BLaER1 treated with 17β-estradiol and CSF1 and Interleukin-3, amounts not matched to agents 10 nM and 100 nM (cell line): ENCODE results near the gene SLC16A3.

ENCODE experiments used
- H3K27ac ChIP-seq, 11 experiments: shearing (Covaris generic); formaldehyde crosslinking; 2 replicates each; pipeline ENCODE4 v1.8.1; 2022
- H3K27me3 ChIP-seq, 11 experiments: shearing (Covaris generic); formaldehyde crosslinking; 2 replicates each; pipeline ENCODE4 v1.8.1; 2022
- H3K36me3 ChIP-seq, 11 experiments: shearing (Covaris generic); formaldehyde crosslinking; 2 replicates each; pipeline ENCODE4 v1.8.1; 2022
- H3K4me1 ChIP-seq, 10 experiments: shearing (Covaris generic); formaldehyde crosslinking; 2 replicates each; pipeline ENCODE4 v1.8.1; 2022
- H3K4me2 ChIP-seq, 11 experiments: shearing (Covaris generic); formaldehyde crosslinking; 2 replicates each; pipeline ENCODE4 v1.8.1; 2022
- H3K4me3 ChIP-seq, 10 experiments: shearing (Covaris generic); formaldehyde crosslinking; 2 replicates each; pipeline ENCODE4 v1.8.1; 2022
- H3K9ac ChIP-seq, 11 experiments: shearing (Covaris generic); formaldehyde crosslinking; 2 replicates each; pipeline ENCODE4 v1.8.1; 2022
- H3K9me3 ChIP-seq, 11 experiments: shearing (Covaris generic); formaldehyde crosslinking; replicated peaks in 1 of 11; 2 replicates each; pipeline ENCODE4 v1.8.1; 2022
- H4K20me1 ChIP-seq, 11 experiments: shearing (Covaris generic); formaldehyde crosslinking; 2 replicates each; pipeline ENCODE4 v1.8.1; 2022
- Cebpa-rat ChIP-seq, 11 experiments: shearing (Covaris generic); IDR thresholded peaks; 2 replicates each; pipeline ENCODE4 v1.8.1; 2022

Gene SLC16A3

GRCh38 chr17:82217120-82217529 lies 11.7 kb upstream of the SLC16A3 start:
- Histone ChIP-seq H3K9me3 (no peaks in the 10 kb centered on the region), H3K27ac (peak overlapping the region; percentile 44 to 97 (median 82)), H3K4me2 (peak overlapping the region; percentile 58 to 98 (median 83)), H3K4me3 (peak overlapping the region in 3 of 10 experiments; percentile 22 to 27 (median 22); a peak in 3 of 20 replicates), H4K20me1 (no peaks in the 10 kb centered on the region), H3K36me3 (no peaks in the 10 kb centered on the region), H3K9ac (peak overlapping the region; percentile 7 to 85 (median 73); a peak in 21 of 22 replicates), H3K27me3 (peaks cover 0 to 5% (median 0%) of the 10 kb centered on the region in 11 experiments; a peak in 2 of 22 replicates), H3K4me1 (peaks cover 33 to 74% (median 57%) of the 10 kb centered on the region in 10 experiments)
- TF ChIP-seq Cebpa-rat (IDR thresholded peaks at IDR 0.05): no peak

DNA sequence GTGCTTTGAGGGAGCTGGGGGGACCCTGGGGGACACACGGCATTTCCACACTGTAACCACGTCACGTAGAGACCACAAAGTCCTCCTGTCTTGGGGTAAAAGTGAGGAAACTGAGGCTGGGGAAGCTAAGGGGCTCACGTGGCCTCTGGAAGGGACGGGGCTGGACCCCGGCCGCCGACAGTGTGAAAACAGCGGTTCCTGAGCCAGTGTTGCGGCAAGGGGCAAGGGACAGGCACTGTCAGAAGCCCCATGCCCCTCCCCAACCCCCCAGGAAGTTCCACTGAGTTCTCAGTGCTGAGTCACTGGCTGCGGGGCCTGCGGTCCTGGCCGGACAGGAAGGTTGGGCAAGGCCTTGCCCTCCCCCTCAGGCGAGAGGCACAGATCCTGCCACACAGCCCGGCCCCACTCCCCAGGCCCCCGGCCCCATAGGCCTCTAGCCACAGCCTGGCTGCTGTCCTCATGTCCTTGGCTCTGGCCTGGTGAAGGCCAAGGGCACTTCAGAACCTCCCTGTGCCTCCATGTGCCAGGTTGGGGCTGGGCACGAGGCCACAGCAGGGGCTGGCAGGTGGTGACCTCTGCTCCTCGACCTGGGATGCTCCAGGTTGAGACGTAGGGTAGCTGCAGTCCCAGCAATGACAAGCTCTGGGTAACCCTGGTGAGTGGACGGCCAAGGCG lies 11.2 kb upstream of the SLC16A3 start:
- no peaks in the 10 kb centered on the region for H3K36me3 ChIP-seq
- peak overlapping the region; percentile 44 to 97 (median 82) for H3K27ac ChIP-seq
- H3K4me1 ChIP-seq: peaks cover 32 to 76% (median 57%) of the 10 kb centered on the region in 10 experiments
- no peaks in the 10 kb centered on the region for H4K20me1 ChIP-seq
- H3K27me3 ChIP-seq: peaks cover 0 to 5% (median 0%) of the 10 kb centered on the region in 11 experiments; a peak in 2 of 22 replicates
- no peaks in the 10 kb centered on the region for H3K9me3 ChIP-seq
- TF ChIP-seq Cebpa-rat (IDR thresholded peaks at IDR 0.05): no peak
- peak overlapping the region in 3 of 10 experiments; percentile 22 to 27 (median 22); a peak in 2 of 20 replicates for H3K4me3 ChIP-seq
- peak overlapping the region; percentile 58 to 98 (median 83) for H3K4me2 ChIP-seq
- H3K9ac ChIP-seq: peak overlapping the region; percentile 7 to 85 (median 73); a peak in 20 of 22 replicates

DNA sequence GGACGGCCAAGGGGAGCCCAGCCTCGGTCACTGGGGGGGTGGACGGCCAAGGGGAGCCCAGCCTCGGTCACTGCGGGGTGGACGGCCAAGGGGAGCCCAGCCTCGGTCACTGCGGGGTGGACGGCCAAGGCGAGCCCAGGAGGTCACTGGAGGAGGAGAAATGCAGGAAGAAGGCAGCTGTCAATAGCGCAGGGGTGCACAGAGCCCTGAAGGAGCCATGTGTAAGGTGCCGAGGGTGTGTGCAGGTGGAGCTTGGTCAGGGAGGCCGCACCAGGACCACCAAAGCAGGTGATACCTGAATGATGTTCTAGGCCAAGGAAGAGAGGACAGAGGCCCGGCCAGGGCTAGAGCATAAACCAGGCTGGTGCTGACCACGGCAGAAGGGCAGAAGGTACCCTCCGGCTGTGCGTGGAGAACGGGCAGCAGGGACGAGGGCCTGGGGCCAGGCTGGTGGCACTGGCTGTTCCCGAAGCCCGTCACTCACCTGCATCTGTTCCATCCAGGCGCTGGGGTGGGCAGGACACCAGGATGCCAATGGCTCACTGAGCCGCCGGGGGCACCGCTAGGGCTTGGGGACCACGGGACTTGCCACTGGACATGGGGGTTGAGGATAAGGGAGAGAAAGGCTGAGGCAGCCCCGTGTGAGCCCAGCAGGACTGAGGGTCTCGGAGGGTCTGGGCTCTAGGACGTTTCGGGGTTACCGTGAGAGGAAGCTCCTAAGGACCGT lies 10.3 kb upstream of the SLC16A3 start:
- Histone ChIP-seq H3K9me3 (no peaks in the 10 kb centered on the region), H3K27ac (peak overlapping the region in 7 of 11 experiments; percentile 73 to 97 (median 92); a peak in 14 of 22 replicates), H3K36me3 (no peaks in the 10 kb centered on the region), H4K20me1 (no peaks in the 10 kb centered on the region), H3K27me3 (no peaks in the 10 kb centered on the region), H3K9ac (peak overlapping the region in 7 of 11 experiments; percentile 46 to 85 (median 73); a peak in 10 of 22 replicates), H3K4me3 (peak overlapping the region in 2 of 10 experiments; percentile 3 to 9; a peak in 2 of 20 replicates), H3K4me1 (peaks cover 25 to 72% (median 50%) of the 10 kb centered on the region in 10 experiments), H3K4me2 (peak overlapping the region in 6 of 11 experiments; percentile 74 to 98 (median 89); a peak in 11 of 22 replicates)
- TF ChIP-seq Cebpa-rat (IDR thresholded peaks at IDR 0.05): no peak

DNA sequence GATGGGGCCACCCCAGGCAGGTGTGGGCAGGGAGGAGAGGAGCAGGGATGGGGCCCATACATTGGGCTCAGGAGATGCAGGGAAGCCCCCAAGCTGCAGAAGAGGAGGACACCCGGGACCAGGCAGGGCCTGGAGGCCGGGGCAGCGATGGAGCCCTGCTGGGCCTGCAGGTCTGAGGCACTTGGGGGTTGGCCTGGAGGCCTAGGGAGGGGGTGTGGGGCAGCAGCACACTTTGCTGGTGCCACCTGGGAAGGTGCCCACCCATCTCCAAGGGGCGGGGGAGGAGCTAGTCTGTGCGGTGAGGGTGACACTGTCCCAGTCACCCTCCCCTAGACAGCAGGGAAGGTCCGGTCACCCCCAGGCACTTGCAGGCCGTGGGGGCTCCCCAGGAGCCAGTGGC lies 9.8 kb upstream of the SLC16A3 start:
- Histone ChIP-seq H3K9ac (peak overlapping the region in 3 of 11 experiments; percentile 54 to 85 (median 79); a peak in 6 of 22 replicates), H3K27me3 (no peaks in the 10 kb centered on the region), H3K27ac (peak overlapping the region in 5 of 11 experiments; percentile 82 to 97 (median 92); a peak in 11 of 22 replicates), H3K4me3 (no peak overlapping the region; a peak in 1 of 20 replicates), H3K4me1 (peaks cover 24 to 67% (median 47%) of the 10 kb centered on the region in 10 experiments), H3K9me3 (no peaks in the 10 kb centered on the region), H3K36me3 (no peaks in the 10 kb centered on the region), H3K4me2 (peak overlapping the region in 5 of 11 experiments; percentile 88 to 98 (median 90); a peak in 9 of 22 replicates), H4K20me1 (no peaks in the 10 kb centered on the region)
- no peak for TF ChIP-seq Cebpa-rat (IDR thresholded peaks at IDR 0.05)

- Histone ChIP-seq H3K36me3 (no peaks in the 10 kb centered on the region), H3K9ac (peak overlapping the region in 3 of 11 experiments; percentile 15 to 85 (median 54); a peak in 5 of 22 replicates), H3K4me3 (no peak overlapping the region), H3K27ac (peak overlapping the region in 4 of 11 experiments; percentile 29 to 97 (median 92); a peak in 6 of 22 replicates), H3K4me2 (peak overlapping the region in 4 of 11 experiments; percentile 88 to 98 (median 90); a peak in 7 of 22 replicates), H4K20me1 (no peaks in the 10 kb centered on the region), H3K9me3 (no peaks in the 10 kb centered on the region), H3K27me3 (no peaks in the 10 kb centered on the region), H3K4me1 (peaks cover 22 to 58% (median 38%) of the 10 kb centered on the region in 10 experiments)
- no peak for TF ChIP-seq Cebpa-rat (IDR thresholded peaks at IDR 0.05)
Observed at GRCh38 chr17:82219753-82220709, 8.8 kb upstream of the SLC16A3 start.

DNA sequence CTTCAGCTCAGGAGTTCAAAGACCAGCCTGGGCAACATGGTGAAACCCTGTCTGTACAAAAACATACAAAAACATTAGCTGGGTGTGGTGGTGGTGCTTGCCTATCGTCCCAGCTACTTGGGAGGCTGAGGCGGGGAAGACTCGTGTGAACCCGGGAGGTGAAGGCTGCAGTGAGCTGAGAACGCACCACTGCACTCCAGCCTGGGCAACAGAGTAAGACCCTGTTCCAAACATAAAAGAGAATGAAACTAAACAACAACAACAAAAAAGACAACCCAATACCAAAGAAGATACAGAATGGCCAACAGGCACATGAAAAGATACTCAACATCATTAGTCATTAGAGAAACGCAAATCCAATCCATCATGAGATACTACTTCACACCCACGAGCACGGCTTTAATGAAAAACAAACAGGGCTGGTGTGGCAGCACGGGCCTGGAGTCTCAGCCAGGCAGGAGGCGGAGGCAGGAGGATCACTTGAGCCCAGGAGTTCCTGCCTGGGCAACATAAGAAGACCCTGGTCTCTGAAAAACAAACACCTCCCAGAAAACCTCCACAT lies 7.4 kb upstream of the SLC16A3 start:
- 0 out of 22 replicates have a peak overlapping the region, but pooled peaks of 1 of the 11 experiments have one; percentile 5 for H3K4me2 ChIP-seq
- no peaks in the 10 kb centered on the region for H3K27me3 ChIP-seq
- TF ChIP-seq Cebpa-rat (IDR thresholded peaks at IDR 0.05): no peak
- H3K4me3 ChIP-seq: no peak overlapping the region
- H3K36me3 ChIP-seq: no peaks in the 10 kb centered on the region
- 0 out of 22 replicates have a peak overlapping the region, but pooled peaks of 1 of the 11 experiments have one; percentile 10 for H3K9ac ChIP-seq
- no peaks in the 10 kb centered on the region for H4K20me1 ChIP-seq
- no peaks in the 10 kb centered on the region for H3K9me3 ChIP-seq
- no peak overlapping the region for H3K27ac ChIP-seq
- H3K4me1 ChIP-seq: peaks cover 11 to 49% (median 25%) of the 10 kb centered on the region in 10 experiments

DNA sequence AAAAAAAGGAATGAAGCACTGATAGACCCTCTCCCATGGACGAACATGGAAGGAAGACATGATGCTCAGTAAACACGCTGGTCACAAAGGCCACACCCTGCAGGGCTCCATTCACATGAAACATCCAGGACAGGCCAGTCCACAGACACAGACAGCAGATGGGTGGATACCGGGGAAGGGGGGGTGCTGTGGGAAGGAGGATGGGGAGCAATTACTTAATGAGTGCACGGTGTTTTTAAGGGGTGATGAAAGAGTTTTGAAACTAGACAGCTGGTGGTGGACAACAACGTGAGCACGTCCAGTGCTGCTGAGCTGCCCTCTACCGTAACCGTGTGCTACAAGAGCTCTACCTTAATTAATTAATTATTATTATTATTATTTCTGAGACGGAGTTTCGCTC lies 6.0 kb upstream of the SLC16A3 start:
- H3K4me1 ChIP-seq: peaks cover 5 to 49% (median 23%) of the 10 kb centered on the region in 10 experiments
- H3K9me3 ChIP-seq: no peaks in the 10 kb centered on the region
- no peak for TF ChIP-seq Cebpa-rat (IDR thresholded peaks at IDR 0.05)
- peaks cover 0 to 2% (median 0%) of the 10 kb centered on the region in 11 experiments; a peak in 1 of 22 replicates for H3K27me3 ChIP-seq
- no peak overlapping the region for H3K4me2 ChIP-seq
- H3K27ac ChIP-seq: no peak overlapping the region
- no peaks in the 10 kb centered on the region for H3K36me3 ChIP-seq
- H4K20me1 ChIP-seq: no peaks in the 10 kb centered on the region
- H3K4me3 ChIP-seq: no peak overlapping the region
- no peak overlapping the region for H3K9ac ChIP-seq

DNA sequence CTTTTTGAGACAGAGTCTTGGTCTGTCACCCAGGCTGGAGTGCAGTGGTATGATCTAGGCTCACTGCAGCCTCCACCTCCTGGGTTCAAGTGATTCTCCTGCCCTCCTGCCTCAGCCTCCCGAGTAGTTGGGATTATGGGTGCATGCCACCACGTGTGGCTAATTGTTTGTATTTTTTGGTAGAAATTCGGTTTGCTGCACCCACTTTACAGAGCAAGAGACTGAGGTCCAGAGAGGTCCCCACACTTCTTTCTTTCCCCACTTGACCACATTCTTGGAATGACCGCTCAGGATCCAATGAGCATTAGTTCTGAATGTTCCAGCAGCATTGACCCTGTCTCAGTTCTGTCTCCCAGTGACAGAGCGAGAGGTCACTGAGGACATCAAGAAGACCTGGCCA lies 5.3 kb upstream of the SLC16A3 start:
- TF ChIP-seq Cebpa-rat (IDR thresholded peaks at IDR 0.05): no peak
- Histone ChIP-seq H3K4me2 (no peak overlapping the region), H3K4me3 (no peak overlapping the region), H3K9ac (no peak overlapping the region), H3K4me1 (peaks cover 12 to 48% (median 24%) of the 10 kb centered on the region in 10 experiments), H3K27me3 (peaks cover 0 to 9% (median 0%) of the 10 kb centered on the region in 11 experiments; a peak in 5 of 22 replicates), H3K27ac (no peak overlapping the region), H3K36me3 (no peaks in the 10 kb centered on the region), H3K9me3 (no peaks in the 10 kb centered on the region), H4K20me1 (no peaks in the 10 kb centered on the region)
